GDM1 (cell line): ENCODE measurements around the gene TESMIN.

Experiments
- DNase-seq: peaks from one replicate; lab custom pipeline; 2025; lab: John Stamatoyannopoulos, UW

The TESMIN gene

DNA sequence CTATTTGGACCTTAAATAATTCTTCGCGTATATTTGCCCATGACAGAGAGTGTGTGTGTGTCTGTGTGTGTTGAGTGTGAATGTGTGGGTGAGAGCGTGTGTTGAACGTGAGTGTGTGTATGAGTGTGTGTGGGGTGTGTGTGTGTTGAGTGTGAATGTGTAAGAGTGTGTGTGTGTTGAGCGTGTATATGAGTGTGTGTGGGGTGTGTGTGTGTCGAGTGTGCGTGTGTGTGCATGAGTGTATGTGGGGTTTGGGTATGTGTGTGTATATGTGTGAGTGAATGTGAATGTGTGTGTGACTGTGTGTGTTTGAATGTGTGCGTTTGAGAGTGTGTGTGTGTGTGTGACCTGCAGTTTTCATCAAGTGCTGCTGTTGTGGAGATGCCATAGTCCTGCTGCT, 40.2 kb downstream of the TESMIN start:
- no peak for DNase-seq

- no peak for DNase-seq
Observed at GRCh38 chr11:68710409-68710808, 40.9 kb downstream of the TESMIN start.

DNA sequence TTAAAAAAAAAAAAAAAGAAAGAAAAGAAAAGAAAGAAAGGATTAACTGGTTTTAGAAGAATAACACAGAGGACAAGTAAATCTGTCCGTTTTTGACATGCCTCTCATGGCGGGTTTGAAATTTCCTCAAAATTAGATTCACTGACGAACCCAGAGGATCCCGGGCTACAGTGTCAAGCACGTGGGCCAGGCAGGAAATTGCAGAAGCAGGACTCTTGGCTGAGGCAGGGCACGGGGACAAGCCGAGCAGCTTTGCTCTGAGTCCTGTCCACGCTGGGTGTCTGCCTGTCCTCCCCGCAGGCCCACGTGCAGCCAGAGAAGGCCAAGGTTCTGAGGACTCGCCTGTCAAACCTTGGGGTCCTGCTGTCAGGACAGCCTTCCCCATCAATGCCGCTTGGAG, 42.3 kb downstream of the TESMIN start:
- DNase-seq, result no peak

DNA sequence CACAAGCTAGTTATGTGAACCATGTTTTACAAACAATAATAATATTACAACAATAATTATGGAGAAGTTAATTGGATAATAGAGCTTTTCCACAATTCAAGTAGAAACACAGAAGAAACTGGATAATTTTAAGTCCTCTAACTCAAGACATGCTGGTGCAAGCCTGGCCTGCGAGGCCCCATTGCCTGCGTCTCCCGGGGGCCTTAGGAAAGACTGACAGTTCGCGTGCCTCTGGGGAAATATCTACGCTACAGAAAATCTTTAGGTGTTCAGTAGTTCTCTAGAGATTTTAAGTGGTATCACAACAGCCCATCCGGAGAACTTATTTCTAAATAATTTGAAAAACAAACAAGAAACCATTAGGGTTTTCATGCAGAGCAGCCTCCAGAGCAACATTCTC, 43.8 kb downstream of the TESMIN start:
- DNase-seq, result no peak

DNA sequence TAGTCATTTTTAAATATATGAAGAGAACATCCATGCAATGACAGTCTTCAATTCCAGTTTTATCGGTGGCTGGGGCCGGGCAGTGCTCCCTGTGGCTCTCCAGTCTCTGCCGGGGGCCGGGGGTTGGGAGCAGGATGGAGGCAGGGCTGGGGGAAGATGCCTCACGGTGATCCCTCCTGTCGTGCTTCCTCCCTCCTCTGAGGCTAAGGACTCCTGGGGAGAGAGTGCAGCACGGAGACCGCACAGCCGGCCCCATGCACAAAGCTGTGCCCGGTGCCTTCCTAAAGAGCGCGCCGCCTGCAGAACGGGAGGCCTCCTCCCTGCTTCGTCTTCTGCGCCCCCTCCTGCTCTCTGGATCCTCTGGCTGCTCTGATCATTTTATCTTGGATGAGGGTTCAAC, 46.4 kb downstream of the TESMIN start:
- no peak for DNase-seq

DNA sequence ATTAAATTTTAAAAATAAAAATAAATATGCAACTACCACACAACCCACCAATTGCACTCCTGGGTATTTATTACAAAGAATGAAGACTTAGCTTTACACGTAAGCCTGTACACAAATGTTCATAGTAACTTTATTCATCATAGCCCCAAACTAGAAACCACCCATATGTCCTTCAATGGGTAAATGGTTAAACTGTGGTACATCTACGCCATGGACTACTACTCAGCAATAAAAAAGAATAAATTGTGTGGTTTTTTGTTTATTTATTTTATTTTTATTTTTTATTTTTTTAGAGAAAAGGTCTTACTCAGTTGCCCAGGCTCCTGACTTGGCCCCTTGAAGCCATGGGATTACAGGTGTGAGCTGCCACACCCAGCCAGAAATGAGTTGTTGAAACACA, 52.3 kb downstream of the TESMIN start:
- DNase-seq, result no peak

DNA sequence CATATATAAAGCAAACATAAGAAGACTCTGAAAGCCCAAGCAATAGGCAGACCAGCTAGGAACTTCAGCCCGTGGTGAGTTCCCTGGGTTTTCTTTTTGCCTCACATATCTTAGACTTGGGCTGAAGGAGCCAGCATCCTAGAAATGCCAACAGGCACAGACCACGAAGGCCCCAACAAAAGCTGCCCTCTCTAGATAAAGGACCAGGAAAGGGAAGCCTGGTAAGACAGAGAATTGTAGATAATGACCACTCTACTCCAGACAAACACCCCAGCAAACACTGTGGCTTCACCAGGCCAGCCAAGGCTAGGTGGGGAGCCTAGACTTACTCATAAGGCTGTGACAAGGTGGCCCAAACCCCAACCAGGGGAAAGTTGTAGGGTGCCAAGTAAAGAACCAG, 55.8 kb downstream of the TESMIN start:
- no peak for DNase-seq

DNA sequence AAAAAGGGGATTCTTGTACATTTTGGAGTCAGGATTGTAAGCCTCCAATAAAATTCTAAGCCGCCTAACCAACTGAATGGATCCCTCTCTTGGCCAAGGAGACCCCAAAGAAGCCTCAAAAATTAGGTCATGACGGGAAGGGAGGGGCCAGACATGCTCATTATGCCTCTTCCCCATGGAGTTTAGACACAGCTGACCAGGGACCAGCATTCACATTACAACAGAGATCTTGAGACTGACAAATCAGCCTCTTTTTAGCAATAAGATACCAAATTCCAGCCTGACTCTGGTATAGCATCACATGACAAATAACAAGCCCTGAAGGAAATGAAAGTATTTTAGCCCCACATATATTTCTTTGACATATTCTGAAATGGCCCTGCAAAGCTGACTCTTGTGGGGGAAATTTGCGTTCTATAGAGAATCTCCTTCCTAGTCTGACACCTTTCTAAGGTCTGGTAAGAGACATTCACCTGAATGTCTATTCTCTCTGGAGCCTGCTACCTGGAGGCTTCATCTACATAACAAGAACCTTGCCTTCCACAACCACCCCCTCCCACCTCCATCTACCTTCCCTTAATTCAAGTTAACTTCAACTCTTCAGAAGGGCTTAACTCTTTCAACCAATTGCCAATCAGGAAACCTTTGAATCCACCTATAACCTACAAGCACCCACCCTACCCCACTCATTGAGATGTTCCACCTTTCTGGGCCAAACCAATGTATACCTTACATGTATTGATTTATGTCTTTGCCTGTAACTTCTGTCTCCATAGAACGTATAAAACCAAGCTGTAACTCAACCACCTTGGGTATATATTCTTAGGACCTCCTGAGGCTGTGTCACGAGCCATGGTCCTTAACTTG, 56.7 kb downstream of the TESMIN start:
- no peak for DNase-seq

- DNase-seq, result no peak
Observed at GRCh38 chr11:68693484-68693882, 57.8 kb downstream of the TESMIN start.

DNA sequence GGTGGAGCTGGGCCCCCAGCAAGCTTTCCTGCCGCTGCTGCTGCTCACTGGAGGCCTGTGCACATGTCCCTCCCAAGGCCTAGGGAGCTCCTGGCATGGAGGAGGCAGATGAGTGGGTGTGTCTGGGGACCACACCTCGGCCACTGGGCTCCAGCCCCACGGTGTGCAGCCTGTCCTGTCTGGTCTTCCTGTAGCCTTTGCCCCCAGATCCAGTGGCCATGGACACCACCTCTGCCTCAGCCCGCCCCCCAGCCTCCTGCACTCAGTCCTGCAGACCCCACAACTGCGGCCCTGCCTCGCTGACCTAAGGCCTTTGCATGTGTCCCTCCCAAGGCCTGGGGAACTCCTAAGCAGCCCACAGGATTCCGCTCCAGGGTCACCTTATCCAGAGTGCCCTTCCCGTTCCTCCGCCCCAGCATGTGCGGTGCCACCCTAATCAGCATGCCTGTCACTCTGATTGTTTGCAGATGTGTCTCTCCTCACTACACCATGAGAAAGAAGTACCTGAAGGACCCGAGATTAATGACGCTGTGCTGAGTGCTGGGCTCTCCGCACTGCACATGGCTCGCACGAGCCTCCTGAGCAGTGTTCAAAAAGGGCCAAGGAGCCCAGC, 58.3 kb downstream of the TESMIN start:
- DNase-seq, result no peak

GRCh38 chr11:68692115-68692514, 59.2 kb downstream of the TESMIN start:
- no peak for DNase-seq

- DNase-seq, result no peak
Observed at GRCh38 chr11:68691402-68691784, 59.9 kb downstream of the TESMIN start.

DNA sequence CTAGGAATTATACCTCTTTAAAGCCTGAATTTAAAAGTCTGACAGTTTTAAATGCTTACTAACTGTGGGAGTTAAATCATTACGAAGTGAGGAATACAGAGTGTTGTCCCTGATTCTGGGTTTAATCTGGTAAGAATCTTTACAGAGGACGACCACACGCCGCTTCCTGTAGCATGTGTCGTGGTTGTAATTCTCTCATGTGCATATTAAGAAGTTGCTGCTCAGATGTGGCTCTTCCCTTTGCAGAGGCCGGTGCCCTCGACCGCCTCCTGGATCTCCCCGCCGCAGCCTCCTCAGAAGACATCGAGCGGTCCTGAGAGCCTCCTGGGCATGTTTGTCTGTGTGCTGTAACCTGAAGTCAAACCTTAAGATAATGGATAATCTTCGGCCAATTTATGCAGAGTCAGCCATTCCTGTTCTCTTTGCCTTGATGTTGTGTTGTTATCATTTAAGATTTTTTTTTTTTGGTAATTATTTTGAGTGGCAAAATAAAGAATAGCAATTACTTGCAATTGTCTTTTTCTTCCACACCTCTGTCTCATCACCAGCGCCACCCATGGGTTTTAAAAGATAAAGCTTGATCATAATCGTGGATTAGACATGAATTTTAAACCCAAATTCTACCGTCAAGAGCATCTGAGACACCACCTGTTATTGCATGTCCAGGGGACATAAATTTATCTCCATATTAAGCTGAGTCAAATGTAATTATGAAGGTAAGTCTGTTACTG, 60.5 kb downstream of the TESMIN start:
- DNase-seq, result no peak

DNA sequence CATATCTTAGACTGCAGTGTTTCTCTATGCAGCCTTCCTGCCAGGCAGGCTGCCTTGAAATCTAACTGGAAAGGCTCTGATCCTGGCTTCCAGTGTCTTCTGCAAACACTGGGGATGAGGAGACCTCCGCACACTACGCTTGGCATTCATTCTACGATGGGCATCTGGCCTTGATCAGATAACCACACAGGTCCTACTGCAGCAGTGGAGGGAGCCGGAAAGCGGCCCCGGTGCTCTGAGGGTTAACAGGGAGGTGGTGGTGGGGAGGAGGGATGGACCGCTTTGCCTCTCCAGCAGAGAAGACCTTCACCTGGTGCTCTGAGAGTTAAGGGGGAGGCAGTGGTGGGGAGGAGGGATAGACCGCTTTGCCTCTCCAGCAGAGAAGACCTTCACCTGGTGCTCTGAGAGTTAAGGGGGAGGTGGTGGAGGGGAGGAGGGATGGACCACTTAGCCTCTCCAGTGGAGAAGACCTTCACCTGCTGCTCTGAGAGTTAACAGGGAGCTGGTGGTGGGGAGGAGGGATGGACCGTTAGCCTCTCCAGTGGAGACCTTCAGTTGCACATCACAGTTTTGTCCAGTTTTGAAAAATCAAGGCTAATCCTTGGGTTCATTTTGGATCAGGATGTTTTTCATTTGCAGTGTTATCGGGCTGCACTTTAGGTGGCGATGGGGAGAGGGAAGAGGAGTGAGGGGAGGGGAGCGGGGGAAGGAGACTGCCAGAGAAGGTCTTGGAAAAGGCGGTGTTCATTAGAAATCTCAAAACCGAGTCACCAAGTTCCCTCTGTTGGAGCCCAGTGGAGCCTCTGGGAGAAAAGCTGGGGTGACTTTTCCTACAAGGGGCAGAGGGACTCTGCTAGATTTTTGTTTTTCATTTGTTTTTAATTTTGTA, 61.3 kb downstream of the TESMIN start:
- no peak for DNase-seq

DNA sequence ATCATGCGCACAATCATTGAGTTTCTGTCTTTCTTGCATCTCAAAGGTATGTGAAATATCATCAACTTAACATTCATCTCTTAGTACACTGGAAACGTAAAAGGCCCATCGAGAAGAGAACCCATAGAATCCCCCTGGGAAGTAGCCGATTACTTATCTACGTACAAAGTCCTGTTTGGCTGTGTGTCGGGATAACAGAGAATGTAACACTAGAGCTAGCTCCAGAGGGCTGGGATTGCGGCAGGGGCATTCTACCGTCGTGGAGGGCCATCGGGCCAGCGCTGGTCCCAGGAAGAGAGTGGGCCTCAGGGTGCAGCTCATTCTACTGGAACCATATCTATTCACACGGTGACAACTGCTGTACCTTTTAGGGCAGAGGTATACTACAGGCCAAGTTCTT, 62.4 kb downstream of the TESMIN start:
- no peak for DNase-seq

GRCh38 chr11:68687986-68688385, 63.3 kb downstream of the TESMIN start:
- no peak for DNase-seq

GRCh38 chr11:68687311-68687710, 64.0 kb downstream of the TESMIN start:
- DNase-seq, result no peak

DNA sequence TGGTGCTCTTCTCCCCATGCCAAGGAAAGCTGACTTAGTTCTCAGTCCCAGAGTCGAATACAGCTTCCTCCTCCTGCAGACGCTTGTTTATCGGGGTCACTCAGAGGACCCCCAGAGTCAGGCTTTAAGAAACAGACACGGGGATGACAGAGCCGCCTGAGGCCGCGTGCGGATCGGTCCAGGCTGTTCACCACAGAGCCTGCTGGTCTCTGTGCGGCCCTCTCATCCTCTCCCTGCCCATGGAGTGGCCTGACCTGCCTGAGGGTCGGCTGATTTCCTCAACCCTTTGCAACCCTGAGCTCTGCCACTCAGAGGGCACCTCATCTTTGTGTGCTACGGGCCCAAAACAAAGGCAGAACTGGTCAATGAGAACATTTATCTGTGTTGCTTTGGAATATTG, 64.8 kb downstream of the TESMIN start:
- no peak for DNase-seq

DNA sequence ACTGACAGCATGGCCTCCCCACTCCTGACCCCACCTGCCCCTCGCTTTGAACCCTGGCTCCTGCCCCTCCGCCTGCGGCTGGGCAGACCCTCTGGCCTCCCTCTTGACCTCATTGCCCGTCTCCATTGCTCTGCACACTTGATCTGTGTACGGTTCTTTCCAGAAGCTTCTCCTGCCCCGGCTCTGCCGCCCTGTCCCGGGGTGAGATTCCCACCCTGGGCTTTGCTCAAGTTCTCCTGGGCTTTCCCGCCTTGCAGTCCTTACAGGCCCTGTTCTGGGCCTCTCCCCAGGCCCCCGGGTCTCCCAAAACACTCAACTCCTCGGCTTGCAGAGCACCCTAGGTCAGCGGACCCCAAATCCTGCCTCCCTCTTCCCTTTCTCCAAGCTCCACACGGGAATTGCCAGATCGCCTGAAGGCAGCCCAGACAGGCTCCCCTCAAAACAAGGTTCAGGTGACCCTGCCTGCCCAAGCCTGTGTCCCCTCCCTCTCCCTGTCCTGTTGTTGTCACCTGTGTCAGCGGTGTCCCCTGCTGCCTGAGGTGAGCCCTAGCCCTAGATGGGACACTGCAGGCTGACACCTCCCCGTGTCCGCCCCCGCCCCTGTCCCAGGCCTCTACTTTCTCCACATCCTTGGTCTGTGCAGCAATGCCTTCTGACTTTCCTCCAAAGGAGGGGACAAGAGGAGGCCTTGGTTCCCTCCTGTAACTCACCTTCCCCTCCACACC, 65.5 kb downstream of the TESMIN start:
- no peak for DNase-seq

DNA sequence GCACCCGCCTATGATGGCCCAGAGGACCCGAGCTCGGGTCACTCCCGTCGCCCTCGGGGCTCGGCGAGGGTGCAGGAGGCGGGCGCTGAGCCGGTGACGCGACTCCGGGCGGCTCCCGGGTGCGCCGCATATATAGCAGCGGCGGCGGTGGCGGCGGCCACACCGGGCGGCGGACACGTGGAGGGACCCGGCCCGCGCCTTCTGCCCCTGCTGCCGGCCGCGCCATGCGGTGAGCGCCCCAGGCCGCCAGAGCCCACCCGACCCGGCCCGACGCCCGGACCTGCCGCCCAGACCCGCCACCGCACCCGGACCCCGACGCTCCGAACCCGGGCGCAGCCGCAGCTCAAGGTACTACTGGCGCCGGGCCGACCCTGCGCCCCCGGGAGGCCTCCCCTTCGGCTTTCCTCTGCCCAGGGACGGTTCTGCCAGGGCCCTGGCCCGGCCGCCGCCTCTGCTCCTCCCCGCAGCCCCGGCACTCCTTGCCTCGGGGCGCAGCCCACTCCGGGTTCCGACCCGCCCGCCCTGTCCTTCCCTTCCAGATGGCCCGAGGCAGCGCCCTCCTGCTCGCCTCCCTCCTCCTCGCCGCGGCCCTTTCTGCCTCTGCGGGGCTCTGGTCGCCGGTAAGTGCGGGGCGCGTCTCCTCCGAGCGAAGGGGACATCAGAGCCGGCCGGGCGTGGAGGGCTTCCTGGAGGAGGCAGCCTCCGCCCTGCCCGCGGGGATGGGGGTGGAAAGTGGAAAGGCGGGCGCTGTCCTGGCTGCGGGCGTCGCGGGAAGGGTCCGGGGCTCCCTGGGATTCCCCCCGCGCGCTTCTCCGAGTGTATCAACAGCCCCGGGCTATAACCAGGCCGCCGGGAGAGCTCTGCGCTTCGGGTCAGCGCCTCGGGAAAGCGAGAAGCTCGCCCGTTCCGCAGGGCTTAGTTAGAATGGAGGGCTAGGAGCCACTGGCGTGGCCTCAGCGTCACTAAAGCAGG, 66.6 kb downstream of the TESMIN start, which contains the start of gene GAL:
Gene GAL, plus strand, starts transcription at position 160 of the 972 bp plus-strand sequence. Its CDS starts 380 bp downstream, at position 540.
- no peak for DNase-seq
